Gastrocnemius medialis (tissue), 4 donors: Measurements from ENCODE around the gene CD101. TPM values are rescaled to one million over a fixed set of nuclear protein-coding genes. Genes with fewer than 3 reads are reported as not detected.

ENCODE experiments used
- ATAC-seq, 2 donors: fragments of 150-250 bp; one replicate each; pipeline ENCODE4 v1.9.1; 2016
- DNase-seq, 2 donors: peaks; one replicate each; pipeline ENCODE4 v3.0.0-alpha.2; 2019
- H3K27ac ChIP-seq, 4 donors: fragments of 200-600 bp; sonication (generic); 1 replicate in 1 of 4; 2 replicates in 3 of 4; pipeline ENCODE4 v1.5.1; 2016 to 2018; ENCODE audit warnings: mild to moderate bottlenecking in 2 of 4, moderate library complexity in 1 of 4
- H3K27me3 ChIP-seq, 3 donors: fragments of 200-600 bp; sonication (generic) in 2 of 3; 1 replicate in 1 of 3; 2 replicates in 2 of 3; pipeline versions ENCODE4 v1.5.1 to v1.6.0; 2016 to 2019; ENCODE audit warnings: mild to moderate bottlenecking in 1 of 3, moderate library complexity in 1 of 3
- H3K36me3 ChIP-seq, 2 donors: fragments of 200-600 bp; sonication (generic) in 1 of 2; one replicate each; pipeline ENCODE4 v1.5.1; 2017 to 2018
- H3K4me1 ChIP-seq, 2 donors: fragments of 200-600 bp; sonication (generic) in 1 of 2; one replicate each; pipeline ENCODE4 v1.5.1; 2016 to 2017; ENCODE audit warnings: mild to moderate bottlenecking in 2 of 2
- H3K4me3 ChIP-seq, 4 donors: fragments of 200-600 bp; sonication (generic) in 3 of 4; 1 replicate in 1 of 4; 2 replicates in 3 of 4; pipeline ENCODE4 v1.5.1; 2016 to 2019; ENCODE audit warnings: mild to moderate bottlenecking in 2 of 4
- H3K9me3 ChIP-seq, 3 donors: fragments of 200-600 bp; sonication (generic) in 2 of 3; 1 replicate in 1 of 3; 2 replicates in 2 of 3; pipeline ENCODE4 v1.5.1; 2016 to 2019
- POLR2A ChIP-seq, 2 donors: fragments of 450-650 bp; IDR thresholded peaks; one replicate each; pipeline ENCODE4 v1.6.1; 2017; ENCODE audit warnings: antibody characterized with exemption in 2 of 2, mild to moderate bottlenecking in 2 of 2, moderate library complexity in 2 of 2
- in situ Hi-C, 4 donors: fragments of 200-750 bp; cut with MboI; loops; one replicate each; pipeline versions ENCODE4 v1.15.0 to v1.8.0; 2017; ENCODE audit warnings: low sequenced_read_pairs in 4 of 4
- intact Hi-C: fragments of 100-400 bp; cut with DNase I; formaldehyde crosslinking; loops from one replicate; pipeline ENCODE4 v1.15.1; 2023; ENCODE audit warnings: low total_unique reads
- total RNA-seq, 4 donors: library from RNA; depleted of rRNA; stranded (reverse); fragments of >200 nt; gene quantifications; one replicate each; pipeline versions ENCODE4 v1.1.0 to v1.2.3, GENCODE V29; 2016
- TF ChIP-seq, protein P1 (sequence below), 5 experiments: fragments of 450-650 bp in 3 of 5; fragments of 200-600 bp in 2 of 5; sonication (generic) in 2 of 5; IDR thresholded peaks in 4 of 5; conservative IDR thresholded peaks in 1 of 5; 1 replicate in 4 of 5; 2 replicates in 1 of 5; pipeline ENCODE4 v1.5.1; 2016 to 2019; ENCODE audit warnings: antibody characterized with exemption in 5 of 5, mild to moderate bottlenecking in 3 of 5, moderate library complexity in 3 of 5

The CD101 gene
- total RNA-seq, 4 donors from 2014 or later, result 0.10 TPM; not detected in 3

DNA sequence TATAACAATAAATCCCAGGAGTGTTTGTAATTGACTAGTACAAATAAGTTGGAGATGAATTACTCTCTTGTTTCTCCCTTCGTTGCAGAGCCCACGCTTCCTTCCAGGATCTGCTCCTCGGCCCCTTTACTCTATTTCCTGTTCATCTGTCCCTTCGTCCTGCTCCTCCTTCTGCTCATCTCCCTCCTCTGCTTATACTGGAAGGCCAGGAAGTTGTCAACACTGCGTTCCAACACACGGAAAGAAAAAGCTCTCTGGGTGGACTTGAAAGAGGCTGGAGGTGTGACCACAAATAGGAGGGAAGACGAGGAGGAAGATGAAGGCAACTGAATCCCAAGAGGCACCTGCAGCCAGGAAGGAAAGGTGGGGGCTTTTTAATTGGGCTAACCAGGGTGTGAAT, 32.2 kb downstream of the CD101 start:
- intact Hi-C loops (no loop called here), in situ Hi-C loops (loop anchor here in 1 of 4 donors (25.0 kb wide), 1 partner anchor 446 kb away; no protein-coding TSS in a partner anchor)
- DNase-seq, result no peak
- Histone ChIP-seq H3K4me3 (no peak overlapping the region), H3K4me1 (no peaks in the 10 kb centered on the region), H3K36me3 (no peaks in the 10 kb centered on the region), H3K27ac (no peak overlapping the region), H3K9me3 (no peaks in the 10 kb centered on the region), H3K27me3 (peaks cover 0 to under 1% (median 0%) of the 10 kb centered on the region in 3 donors)
- ATAC-seq, result no peak
- TF ChIP-seq POLR2A (IDR thresholded peaks at IDR 0.05), result no peak
- TF ChIP-seq, protein P1, sequence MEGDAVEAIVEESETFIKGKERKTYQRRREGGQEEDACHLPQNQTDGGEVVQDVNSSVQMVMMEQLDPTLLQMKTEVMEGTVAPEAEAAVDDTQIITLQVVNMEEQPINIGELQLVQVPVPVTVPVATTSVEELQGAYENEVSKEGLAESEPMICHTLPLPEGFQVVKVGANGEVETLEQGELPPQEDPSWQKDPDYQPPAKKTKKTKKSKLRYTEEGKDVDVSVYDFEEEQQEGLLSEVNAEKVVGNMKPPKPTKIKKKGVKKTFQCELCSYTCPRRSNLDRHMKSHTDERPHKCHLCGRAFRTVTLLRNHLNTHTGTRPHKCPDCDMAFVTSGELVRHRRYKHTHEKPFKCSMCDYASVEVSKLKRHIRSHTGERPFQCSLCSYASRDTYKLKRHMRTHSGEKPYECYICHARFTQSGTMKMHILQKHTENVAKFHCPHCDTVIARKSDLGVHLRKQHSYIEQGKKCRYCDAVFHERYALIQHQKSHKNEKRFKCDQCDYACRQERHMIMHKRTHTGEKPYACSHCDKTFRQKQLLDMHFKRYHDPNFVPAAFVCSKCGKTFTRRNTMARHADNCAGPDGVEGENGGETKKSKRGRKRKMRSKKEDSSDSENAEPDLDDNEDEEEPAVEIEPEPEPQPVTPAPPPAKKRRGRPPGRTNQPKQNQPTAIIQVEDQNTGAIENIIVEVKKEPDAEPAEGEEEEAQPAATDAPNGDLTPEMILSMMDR (IDR thresholded peaks at IDR 0.05 in 4 of 5, conservative IDR thresholded peaks at IDR 0.05 in 1 of 5), result no peak

DNA sequence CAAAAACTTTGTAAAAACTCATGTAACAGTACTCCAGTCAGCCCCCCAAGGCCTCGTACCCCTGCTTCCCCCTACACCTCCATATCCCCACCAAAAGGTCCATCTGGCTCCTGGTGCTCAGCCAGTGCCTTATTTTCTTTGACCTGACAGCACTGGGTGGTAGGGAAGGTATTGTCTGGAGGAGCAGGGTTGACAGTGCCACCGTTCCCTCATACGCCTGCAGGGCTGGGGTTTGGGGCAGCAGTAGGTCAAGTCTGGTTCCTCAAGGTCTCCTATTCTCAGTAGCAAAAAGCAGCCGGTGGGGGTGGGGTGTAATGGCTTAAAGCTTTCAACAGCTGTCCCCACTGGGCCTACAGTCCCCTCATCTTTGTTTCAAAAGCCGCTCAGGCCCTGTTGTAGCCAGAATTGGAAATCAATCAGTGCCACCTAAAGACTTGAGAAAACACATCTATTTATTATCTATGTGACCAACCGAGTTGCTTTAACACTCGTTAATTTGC, 33.3 kb downstream of the CD101 start:
- DNase-seq (no peak), ATAC-seq (no peak)
- no peak overlapping the region for H3K27ac ChIP-seq
- no peaks in the 10 kb centered on the region for H3K4me1 ChIP-seq
- peaks cover 0 to 3% (median 0%) of the 10 kb centered on the region in 3 donors for H3K27me3 ChIP-seq
- intact Hi-C loops, result no loop called here
- TF ChIP-seq, protein P1 (IDR thresholded peaks at IDR 0.05 in 4 of 5, conservative IDR thresholded peaks at IDR 0.05 in 1 of 5), result no peak
- TF ChIP-seq POLR2A (IDR thresholded peaks at IDR 0.05), result no peak
- H3K9me3 ChIP-seq, result no peaks in the 10 kb centered on the region
- in situ Hi-C loops, result loop anchor here in 1 of 4 donors (25.0 kb wide), 1 partner anchor 448 kb away; no protein-coding TSS in a partner anchor
- no peaks in the 10 kb centered on the region for H3K36me3 ChIP-seq
- H3K4me3 ChIP-seq, result no peak overlapping the region

DNA sequence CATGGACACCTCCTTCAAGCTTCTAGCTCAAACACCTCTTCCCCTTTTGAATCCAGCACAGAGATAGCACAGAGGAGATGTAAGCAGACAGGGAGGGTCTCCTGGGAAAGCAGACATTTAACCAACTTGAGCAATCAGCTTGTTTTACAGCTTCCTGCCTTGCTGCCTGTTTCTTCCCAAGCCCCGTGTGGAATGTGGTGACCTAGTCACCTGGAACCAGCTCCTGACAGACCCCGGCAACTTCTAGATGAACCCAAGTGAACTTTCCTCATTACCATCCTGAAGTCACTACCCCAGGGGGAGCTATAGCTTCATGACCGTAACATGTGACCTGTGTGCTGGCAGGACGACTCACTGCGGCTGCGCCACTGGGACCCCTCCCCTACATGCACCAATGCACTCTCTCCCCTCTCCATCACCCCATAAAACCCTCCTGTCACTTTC, 34.5 kb downstream of the CD101 start:
- Histone ChIP-seq H3K9me3 (no peaks in the 10 kb centered on the region), H3K4me3 (no peak overlapping the region), H3K27me3 (peaks cover 0 to 3% (median 0%) of the 10 kb centered on the region in 3 donors), H3K4me1 (no peaks in the 10 kb centered on the region), H3K27ac (no peak overlapping the region), H3K36me3 (no peaks in the 10 kb centered on the region)
- intact Hi-C loops (no loop called here), in situ Hi-C loops (loop anchor here in 1 of 4 donors (25.0 kb wide), 1 partner anchor 449 kb away; no protein-coding TSS in a partner anchor)
- DNase-seq (no peak), ATAC-seq (no peak)
- TF ChIP-seq, protein P1 (IDR thresholded peaks at IDR 0.05 in 4 of 5, conservative IDR thresholded peaks at IDR 0.05 in 1 of 5), result no peak
- TF ChIP-seq POLR2A (IDR thresholded peaks at IDR 0.05), result no peak

DNA sequence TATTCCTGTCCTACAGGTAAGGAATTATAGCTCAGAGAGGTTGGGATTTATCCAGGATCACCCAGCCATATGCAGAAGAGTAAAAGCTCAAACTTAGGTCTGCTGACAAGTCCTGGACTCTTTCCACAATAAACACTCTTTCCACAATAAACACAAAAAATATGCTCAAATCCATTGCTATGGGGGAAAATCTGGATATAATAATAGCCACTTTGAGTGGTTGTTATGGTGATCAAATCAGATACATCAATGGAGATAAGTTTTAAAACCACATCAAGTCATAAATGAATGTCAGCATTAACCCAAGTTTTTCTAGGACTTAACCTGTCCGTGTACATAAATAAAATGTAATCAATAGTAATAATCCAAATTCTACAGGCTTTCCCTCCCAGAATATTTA, 36.2 kb downstream of the CD101 start:
- Histone ChIP-seq H3K4me1 (no peaks in the 10 kb centered on the region), H3K36me3 (no peaks in the 10 kb centered on the region), H3K9me3 (no peaks in the 10 kb centered on the region), H3K4me3 (no peak overlapping the region), H3K27me3 (peaks cover 0 to 3% (median 0%) of the 10 kb centered on the region in 3 donors), H3K27ac (no peak overlapping the region)
- TF ChIP-seq, protein P1 (IDR thresholded peaks at IDR 0.05 in 4 of 5, conservative IDR thresholded peaks at IDR 0.05 in 1 of 5), result no peak
- no peak for TF ChIP-seq POLR2A (IDR thresholded peaks at IDR 0.05)
- intact Hi-C loops, result no loop called here
- in situ Hi-C loops, result loop anchor here in 1 of 4 donors (25.0 kb wide), 1 partner anchor 451 kb away; no protein-coding TSS in a partner anchor
- DNase-seq, result no peak
- no peak for ATAC-seq
